Measurements from ENCODE around the gene GALNT17. TPM values are rescaled to one million over a fixed set of nuclear protein-coding genes. Genes with fewer than 3 reads are reported as not detected.

The GALNT17 gene
- total and polyA plus RNA-seq, 2 experiments from 2014 or later = 11.1 to 65.6 TPM

DNA sequence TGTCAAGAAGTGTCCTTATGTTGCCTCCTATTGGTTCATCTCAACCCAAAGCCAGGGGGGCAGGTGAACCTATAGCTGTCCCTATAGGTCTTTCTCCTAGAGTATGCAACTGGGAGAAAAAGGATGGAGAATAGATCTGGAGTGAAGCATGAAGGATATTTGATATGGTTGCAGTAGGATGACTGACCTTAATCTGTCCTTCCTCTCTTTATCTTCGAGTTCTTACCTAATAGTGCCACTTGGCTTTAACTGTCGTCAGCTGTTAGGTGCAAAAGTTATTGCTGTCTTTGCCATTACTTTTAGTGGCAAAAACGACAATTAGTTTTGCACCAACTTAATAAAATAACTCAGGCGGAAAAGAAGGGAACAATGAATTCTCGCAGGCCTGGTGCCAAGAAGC, 196.0 kb downstream of the GALNT17 start:
- H3K4me1 ChIP-seq (ENCODE audit: insufficient read depth) = peaks cover 27% of the 10 kb centered on the region
- H3K27me3 ChIP-seq (ENCODE audit: insufficient read depth) = no peaks in the 10 kb centered on the region
- 0 out of 2 replicates have a peak, but pooled peaks cover 8% of the 10 kb centered on the region for H4K20me1 ChIP-seq (replicated peaks; ENCODE audit: insufficient read depth)
- H3K4me1 Mint-ChIP-seq = peaks cover 39% of the 10 kb centered on the region
- H3K4me2 ChIP-seq = no peak overlapping the region
- no peak overlapping the region for H3K4me3 Mint-ChIP-seq
- no peak for TF ChIP-seq EZH2phosphoT487 (IDR thresholded peaks at IDR 0.05; ENCODE audit: unreplicated experiment)
- TF ChIP-seq, protein P1, sequence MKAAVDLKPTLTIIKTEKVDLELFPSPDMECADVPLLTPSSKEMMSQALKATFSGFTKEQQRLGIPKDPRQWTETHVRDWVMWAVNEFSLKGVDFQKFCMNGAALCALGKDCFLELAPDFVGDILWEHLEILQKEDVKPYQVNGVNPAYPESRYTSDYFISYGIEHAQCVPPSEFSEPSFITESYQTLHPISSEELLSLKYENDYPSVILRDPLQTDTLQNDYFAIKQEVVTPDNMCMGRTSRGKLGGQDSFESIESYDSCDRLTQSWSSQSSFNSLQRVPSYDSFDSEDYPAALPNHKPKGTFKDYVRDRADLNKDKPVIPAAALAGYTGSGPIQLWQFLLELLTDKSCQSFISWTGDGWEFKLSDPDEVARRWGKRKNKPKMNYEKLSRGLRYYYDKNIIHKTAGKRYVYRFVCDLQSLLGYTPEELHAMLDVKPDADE (IDR thresholded peaks at IDR 0.05) = no peak
- TF ChIP-seq, protein P2, sequence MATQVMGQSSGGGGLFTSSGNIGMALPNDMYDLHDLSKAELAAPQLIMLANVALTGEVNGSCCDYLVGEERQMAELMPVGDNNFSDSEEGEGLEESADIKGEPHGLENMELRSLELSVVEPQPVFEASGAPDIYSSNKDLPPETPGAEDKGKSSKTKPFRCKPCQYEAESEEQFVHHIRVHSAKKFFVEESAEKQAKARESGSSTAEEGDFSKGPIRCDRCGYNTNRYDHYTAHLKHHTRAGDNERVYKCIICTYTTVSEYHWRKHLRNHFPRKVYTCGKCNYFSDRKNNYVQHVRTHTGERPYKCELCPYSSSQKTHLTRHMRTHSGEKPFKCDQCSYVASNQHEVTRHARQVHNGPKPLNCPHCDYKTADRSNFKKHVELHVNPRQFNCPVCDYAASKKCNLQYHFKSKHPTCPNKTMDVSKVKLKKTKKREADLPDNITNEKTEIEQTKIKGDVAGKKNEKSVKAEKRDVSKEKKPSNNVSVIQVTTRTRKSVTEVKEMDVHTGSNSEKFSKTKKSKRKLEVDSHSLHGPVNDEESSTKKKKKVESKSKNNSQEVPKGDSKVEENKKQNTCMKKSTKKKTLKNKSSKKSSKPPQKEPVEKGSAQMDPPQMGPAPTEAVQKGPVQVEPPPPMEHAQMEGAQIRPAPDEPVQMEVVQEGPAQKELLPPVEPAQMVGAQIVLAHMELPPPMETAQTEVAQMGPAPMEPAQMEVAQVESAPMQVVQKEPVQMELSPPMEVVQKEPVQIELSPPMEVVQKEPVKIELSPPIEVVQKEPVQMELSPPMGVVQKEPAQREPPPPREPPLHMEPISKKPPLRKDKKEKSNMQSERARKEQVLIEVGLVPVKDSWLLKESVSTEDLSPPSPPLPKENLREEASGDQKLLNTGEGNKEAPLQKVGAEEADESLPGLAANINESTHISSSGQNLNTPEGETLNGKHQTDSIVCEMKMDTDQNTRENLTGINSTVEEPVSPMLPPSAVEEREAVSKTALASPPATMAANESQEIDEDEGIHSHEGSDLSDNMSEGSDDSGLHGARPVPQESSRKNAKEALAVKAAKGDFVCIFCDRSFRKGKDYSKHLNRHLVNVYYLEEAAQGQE (IDR thresholded peaks at IDR 0.05; ENCODE audit: unreplicated experiment) = no peak
- TF ChIP-seq STAT1 (IDR thresholded peaks at IDR 0.05; ENCODE audit: unreplicated experiment) = no peak
- no peak for TF ChIP-seq ZNF114 (CRISPR knock-in tag; IDR thresholded peaks at IDR 0.05)
- no peak for TF ChIP-seq EZH2 (IDR thresholded peaks at IDR 0.05; ENCODE audit: low read depth, unreplicated experiment)
- TF ChIP-seq CREB1 (CRISPR knock-in tag; IDR thresholded peaks at IDR 0.05; ENCODE audit: low read depth) = no peak
- TF ChIP-seq ZNF331 (CRISPR knock-in tag; IDR thresholded peaks at IDR 0.05; ENCODE audit: low read depth) = no peak
- DNase-seq (ENCODE audit: low spot score) = no peak
- H3K9me3 Mint-ChIP-seq = no peaks in the 10 kb centered on the region
- H3K4me3 ChIP-seq = no peak overlapping the region
- peaks cover 11% of the 10 kb centered on the region for H3K27me3 Mint-ChIP-seq (ENCODE audit: insufficient read depth, low read depth, poor library complexity)
- H3K27ac Mint-ChIP-seq = no peak overlapping the region
- H3F3A ChIP-seq (replicated peaks; ENCODE audit: low read depth) = no peaks in the 10 kb centered on the region
- ATAC-seq = no peak
- H3K9me2 ChIP-seq (ENCODE audit: insufficient read depth) = no peaks in the 10 kb centered on the region
- peaks cover under 1% of the 10 kb centered on the region; the same call in 2 of the 3 replicates for H3K36me3 Mint-ChIP-seq (ENCODE audit: low read depth)
- H3K36me3 ChIP-seq (ENCODE audit: insufficient read depth) = no peaks in the 10 kb centered on the region; the same call in 1 of the 2 replicates
- H3K79me2 ChIP-seq (replicated peaks; ENCODE audit: insufficient read depth) = peaks cover 50% of the 10 kb centered on the region
- H3K27ac ChIP-seq (ENCODE audit: low read depth) = no peak overlapping the region
- no peak overlapping the region for H2AFZ ChIP-seq

DNA sequence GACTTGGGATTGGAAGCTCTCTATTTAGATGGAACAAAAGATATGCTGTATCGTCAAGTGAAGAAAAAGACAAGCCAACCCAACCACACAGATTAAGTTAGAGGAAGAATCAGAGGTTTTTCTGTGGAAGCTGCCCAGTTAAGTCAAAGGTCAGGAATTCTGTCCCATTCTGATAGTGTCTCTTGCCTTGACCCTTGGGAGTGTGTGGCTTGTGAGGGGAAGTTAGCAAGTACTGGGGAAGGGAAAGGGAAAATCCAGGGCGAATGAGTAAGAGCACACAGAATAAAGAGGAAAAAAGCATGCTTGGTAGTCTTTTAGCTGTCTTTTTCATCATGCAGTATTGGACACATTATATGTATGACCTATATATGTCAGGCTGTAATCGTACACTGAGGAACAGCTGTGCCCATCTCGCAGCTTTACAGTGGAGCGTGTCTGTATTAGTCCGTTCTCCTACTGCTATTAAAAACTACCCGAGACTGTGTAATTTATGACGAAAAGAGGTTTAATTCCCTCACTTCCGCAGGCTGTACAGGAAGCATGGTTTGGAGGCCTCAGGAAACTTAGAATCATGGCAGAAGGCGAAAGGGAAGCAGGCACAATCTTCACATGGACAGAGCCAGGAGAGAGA, 197.2 kb downstream of the GALNT17 start:
- H3K36me3 Mint-ChIP-seq (ENCODE audit: low read depth) = no peaks in the 10 kb centered on the region; the same call in 2 of the 3 replicates
- peaks cover 27% of the 10 kb centered on the region for H3K4me1 ChIP-seq (ENCODE audit: insufficient read depth)
- no peak overlapping the region for H3K4me3 Mint-ChIP-seq
- 0 out of 2 replicates have a peak, but pooled peaks cover 8% of the 10 kb centered on the region for H4K20me1 ChIP-seq (replicated peaks; ENCODE audit: insufficient read depth)
- H3K4me2 ChIP-seq = 0 out of 2 replicates have a peak overlapping the region, but pooled peaks have one; percentile 6
- H3K4me3 ChIP-seq = no peak overlapping the region
- peaks cover 34% of the 10 kb centered on the region for H3K4me1 Mint-ChIP-seq
- no peaks in the 10 kb centered on the region for H3K9me2 ChIP-seq (ENCODE audit: insufficient read depth)
- H3F3A ChIP-seq (replicated peaks; ENCODE audit: low read depth) = no peaks in the 10 kb centered on the region
- no peaks in the 10 kb centered on the region; the same call in 1 of the 2 replicates for H3K36me3 ChIP-seq (ENCODE audit: insufficient read depth)
- DNase-seq (ENCODE audit: low spot score) (no peak), ATAC-seq (no peak)
- no peak overlapping the region for H2AFZ ChIP-seq
- no peak overlapping the region for H3K27ac ChIP-seq (ENCODE audit: low read depth)
- H3K27ac Mint-ChIP-seq = peak overlapping the region; percentile 46
- H3K79me2 ChIP-seq (replicated peaks; ENCODE audit: insufficient read depth) = peaks cover 45% of the 10 kb centered on the region
- H3K27me3 ChIP-seq (ENCODE audit: insufficient read depth) = no peaks in the 10 kb centered on the region
- H3K27me3 Mint-ChIP-seq (ENCODE audit: insufficient read depth, low read depth, poor library complexity) = peaks cover 10% of the 10 kb centered on the region
- H3K9me3 Mint-ChIP-seq = no peaks in the 10 kb centered on the region
- TF ChIP-seq, protein P3, sequence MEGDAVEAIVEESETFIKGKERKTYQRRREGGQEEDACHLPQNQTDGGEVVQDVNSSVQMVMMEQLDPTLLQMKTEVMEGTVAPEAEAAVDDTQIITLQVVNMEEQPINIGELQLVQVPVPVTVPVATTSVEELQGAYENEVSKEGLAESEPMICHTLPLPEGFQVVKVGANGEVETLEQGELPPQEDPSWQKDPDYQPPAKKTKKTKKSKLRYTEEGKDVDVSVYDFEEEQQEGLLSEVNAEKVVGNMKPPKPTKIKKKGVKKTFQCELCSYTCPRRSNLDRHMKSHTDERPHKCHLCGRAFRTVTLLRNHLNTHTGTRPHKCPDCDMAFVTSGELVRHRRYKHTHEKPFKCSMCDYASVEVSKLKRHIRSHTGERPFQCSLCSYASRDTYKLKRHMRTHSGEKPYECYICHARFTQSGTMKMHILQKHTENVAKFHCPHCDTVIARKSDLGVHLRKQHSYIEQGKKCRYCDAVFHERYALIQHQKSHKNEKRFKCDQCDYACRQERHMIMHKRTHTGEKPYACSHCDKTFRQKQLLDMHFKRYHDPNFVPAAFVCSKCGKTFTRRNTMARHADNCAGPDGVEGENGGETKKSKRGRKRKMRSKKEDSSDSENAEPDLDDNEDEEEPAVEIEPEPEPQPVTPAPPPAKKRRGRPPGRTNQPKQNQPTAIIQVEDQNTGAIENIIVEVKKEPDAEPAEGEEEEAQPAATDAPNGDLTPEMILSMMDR (conservative IDR thresholded peaks at IDR 0.05; ENCODE audit: low read depth in 2 of 2) = no peak
- no peak for TF ChIP-seq ZNF331 (CRISPR knock-in tag; IDR thresholded peaks at IDR 0.05; ENCODE audit: low read depth)

Measured in GM23338 (cell line).